Neutrophil (primary cell): ENCODE data around the gene EAF2.

Source experiments
- H3K27ac ChIP-seq: fragments of 200-600 bp; sonication (generic); 2 replicates; pipeline ENCODE4 v1.5.1; 2016; ENCODE audit warnings: mild to moderate bottlenecking, moderate library complexity
- H3K27me3 ChIP-seq: fragments of 200-600 bp; sonication (generic); 2 replicates; pipeline ENCODE4 v1.6.0; 2016; ENCODE audit warnings: mild to moderate bottlenecking
- H3K36me3 ChIP-seq: fragments of 200-600 bp; sonication (generic); 2 replicates; pipeline ENCODE4 v1.5.1; 2017
- H3K4me1 ChIP-seq, 2 experiments: fragments of 200-600 bp in 1 of 2; sonication (generic) in 1 of 2; 1 replicate in 1 of 2; 2 replicates in 1 of 2; pipeline versions ENCODE4 v1.5.1 to v1.6.1; 2013 to 2016; ENCODE audit warnings: low read depth in 1 of 2, low read length in 1 of 2, mild to moderate bottlenecking in 1 of 2, moderate library complexity in 1 of 2; ENCODE audit not compliant: control insufficient read depth in 1 of 2, insufficient read depth in 1 of 2
- H3K4me3 ChIP-seq, 2 experiments: fragments of 200-600 bp in 1 of 2; sonication (generic) in 1 of 2; 1 replicate in 1 of 2; 2 replicates in 1 of 2; pipeline ENCODE4 v1.5.1; 2013 to 2016; ENCODE audit warnings: low read depth in 1 of 2, low read length in 1 of 2, mild to moderate bottlenecking in 1 of 2, moderate library complexity in 1 of 2
- H3K9me3 ChIP-seq: fragments of 200-600 bp; sonication (generic); 2 replicates; pipeline ENCODE4 v1.5.1; 2016
- CTCF ChIP-seq: fragments of 200-600 bp; sonication (generic); IDR thresholded peaks from 2 replicates; pipeline ENCODE4 v1.5.1; 2016; ENCODE audit warnings: antibody characterized with exemption

Gene EAF2

DNA sequence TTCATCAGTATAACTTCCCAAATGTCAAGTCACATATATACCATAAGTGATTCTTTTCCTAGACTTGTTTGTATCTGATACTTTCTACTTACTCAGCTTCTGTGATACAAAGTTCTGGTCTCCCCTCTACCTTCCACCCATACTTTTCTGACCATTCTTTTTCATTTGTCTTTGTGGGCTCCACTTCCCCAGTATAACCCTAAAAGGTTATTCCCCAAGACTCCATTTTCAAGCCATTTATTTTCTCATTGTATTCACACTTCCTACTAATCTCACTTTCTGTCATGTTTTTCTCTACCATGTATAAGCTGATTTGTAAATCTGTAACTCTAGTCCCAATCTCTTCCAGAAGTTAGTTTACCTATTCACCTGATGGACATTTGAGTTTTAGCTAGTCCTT, 34.1 kb upstream of the EAF2 start:
- no peak overlapping the region for H3K4me3 ChIP-seq
- H3K36me3 ChIP-seq, result peaks cover 7% of the 10 kb centered on the region
- H3K27ac ChIP-seq, result no peak overlapping the region
- no peaks in the 10 kb centered on the region for H3K4me1 ChIP-seq
- H3K27me3 ChIP-seq, result no peaks in the 10 kb centered on the region
- H3K9me3 ChIP-seq, result no peaks in the 10 kb centered on the region
- TF ChIP-seq CTCF, result no peak

- Histone ChIP-seq H3K27ac (no peak overlapping the region), H3K36me3 (peaks cover 12% of the 10 kb centered on the region), H3K27me3 (no peaks in the 10 kb centered on the region), H3K4me1 (no peaks in the 10 kb centered on the region), H3K9me3 (no peaks in the 10 kb centered on the region), H3K4me3 (no peak overlapping the region)
- TF ChIP-seq CTCF, result no peak
Measured at GRCh38 chr3:121803771-121804320, 31.2 kb upstream of the EAF2 start.

DNA sequence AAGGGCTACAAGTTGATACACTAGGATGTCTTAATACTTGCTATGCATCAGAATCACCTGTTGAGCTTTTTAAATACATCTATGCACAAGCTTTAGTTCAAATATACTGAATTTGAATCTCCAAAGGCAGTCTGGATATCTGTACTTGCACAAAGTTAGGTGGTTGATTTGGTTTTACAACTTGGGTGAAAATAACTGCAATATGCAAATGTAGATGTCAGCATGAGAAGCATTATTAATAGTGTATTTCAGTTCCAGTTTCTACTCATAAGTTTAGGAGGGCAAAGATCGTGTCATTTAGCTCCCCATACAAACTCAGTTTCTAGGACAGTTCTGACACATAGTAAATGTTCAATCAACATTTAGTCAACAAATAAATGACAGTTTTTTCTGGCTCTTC, 25.8 kb upstream of the EAF2 start:
- Histone ChIP-seq H3K27ac (no peak overlapping the region), H3K4me3 (no peak overlapping the region), H3K27me3 (no peaks in the 10 kb centered on the region), H3K9me3 (no peaks in the 10 kb centered on the region), H3K4me1 (no peaks in the 10 kb centered on the region), H3K36me3 (peaks cover 21% of the 10 kb centered on the region)
- TF ChIP-seq CTCF, result no peak

DNA sequence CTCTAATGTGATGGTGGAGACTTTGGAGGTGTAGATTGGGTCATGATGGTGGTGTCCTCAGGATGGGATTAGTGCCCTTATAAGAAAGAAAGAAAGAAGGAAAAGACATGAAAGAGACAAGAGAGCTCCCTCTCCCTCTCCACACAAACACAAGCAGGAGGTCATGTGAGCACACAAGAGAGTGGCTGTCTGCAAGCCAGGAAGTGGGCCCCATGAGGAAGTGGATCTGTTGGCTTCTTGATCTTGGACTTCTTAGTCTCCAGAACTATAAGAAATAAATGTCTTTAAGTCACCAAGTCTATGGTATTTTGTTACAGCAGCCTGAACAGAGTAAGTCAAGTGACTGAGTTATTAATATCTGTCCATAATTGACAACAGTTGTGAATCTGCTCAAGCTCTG, 17.3 kb upstream of the EAF2 start:
- H3K27ac ChIP-seq, result peak overlapping the region; percentile 62
- H3K4me1 ChIP-seq, result peaks cover 9 to 11% of the 10 kb centered on the region in 2 experiments
- TF ChIP-seq CTCF, result no peak
- no peaks in the 10 kb centered on the region for H3K9me3 ChIP-seq
- no peak overlapping the region for H3K4me3 ChIP-seq
- H3K27me3 ChIP-seq, result no peaks in the 10 kb centered on the region
- no peaks in the 10 kb centered on the region for H3K36me3 ChIP-seq

DNA sequence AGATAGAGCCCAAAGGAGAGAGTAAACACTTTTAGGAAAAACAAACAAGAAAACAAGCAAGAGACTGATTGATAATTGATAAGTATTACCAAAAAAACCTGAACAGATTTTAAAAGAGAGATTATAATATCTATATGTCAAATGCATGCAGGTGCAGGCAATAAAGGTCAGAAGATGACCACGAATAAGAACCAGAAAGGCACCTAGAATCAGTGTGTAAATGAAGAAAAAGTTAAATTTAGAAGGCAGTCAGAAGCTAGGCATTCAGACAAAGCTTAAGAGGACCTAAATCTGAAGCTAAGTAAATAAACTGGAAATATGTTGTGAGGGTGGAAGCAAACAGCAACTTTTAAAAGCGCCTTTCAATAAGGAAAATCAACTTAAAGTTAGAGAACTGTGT, 16.4 kb upstream of the EAF2 start:
- H3K36me3 ChIP-seq, result no peaks in the 10 kb centered on the region
- no peak overlapping the region for H3K27ac ChIP-seq
- no peak overlapping the region for H3K4me3 ChIP-seq
- H3K27me3 ChIP-seq, result no peaks in the 10 kb centered on the region
- peaks cover 9 to 11% of the 10 kb centered on the region in 2 experiments for H3K4me1 ChIP-seq
- TF ChIP-seq CTCF, result no peak
- H3K9me3 ChIP-seq, result no peaks in the 10 kb centered on the region

DNA sequence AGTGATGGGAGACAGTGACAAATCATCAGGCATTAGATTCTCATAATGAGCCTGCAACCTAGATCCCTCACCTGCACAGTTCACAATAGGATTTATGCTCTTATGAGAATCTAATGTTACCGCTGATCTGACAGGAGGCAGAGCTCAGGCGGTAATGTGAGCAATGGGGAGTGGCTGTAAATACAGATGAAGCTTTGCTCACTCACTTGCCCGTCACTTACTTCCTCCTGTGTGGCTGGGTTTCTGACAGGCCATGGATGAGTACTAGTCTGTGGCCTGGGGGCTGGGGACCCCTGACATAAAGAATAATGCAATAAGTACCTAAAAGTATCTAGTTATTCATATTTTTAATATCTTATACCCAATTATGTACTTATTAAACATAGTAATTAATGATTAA, 15.8 kb upstream of the EAF2 start:
- Histone ChIP-seq H3K4me3 (no peak overlapping the region), H3K9me3 (no peaks in the 10 kb centered on the region), H3K27ac (no peak overlapping the region), H3K27me3 (no peaks in the 10 kb centered on the region), H3K4me1 (peaks cover 9 to 11% of the 10 kb centered on the region in 2 experiments), H3K36me3 (no peaks in the 10 kb centered on the region)
- TF ChIP-seq CTCF, result no peak
